CD4-positive, alpha-beta T cell (primary cell): ENCODE results near the gene UQCC3. TPM values are rescaled to one million over a fixed set of nuclear protein-coding genes. Genes with fewer than 3 reads are reported as not detected.

Experiments used
- ATAC-seq: fragments of 200-7000 bp; cut with Tn5 transposase; one replicate; pipeline ENCODE4 v1.10.0; 2022; ENCODE audit warnings: mild to moderate bottlenecking; ENCODE audit not compliant: poor library complexity
- CTCF ChIA-PET: fragments of 350-600 bp; sonication (Branson Sonifier 250); formaldehyde crosslinking; loops from one replicate; lab custom pipeline; 2021; ENCODE audit warnings: antibody characterized with exemption, inconsistent platforms; lab: Charles Lee
- POLR2A ChIA-PET: fragments of 350-600 bp; sonication (Branson Sonifier 250); formaldehyde crosslinking; loops from one replicate; lab custom pipeline; 2021; ENCODE audit warnings: antibody characterized with exemption, inconsistent platforms; lab: Charles Lee
- DNase-seq, 14 experiments: peaks; one replicate each; pipeline ENCODE4 v3.0.0-alpha.2; 2013 to 2020; ENCODE audit warnings: mixed read lengths in 2 of 14
- H3K27ac ChIP-seq, 2 donors: one replicate each; pipeline versions ENCODE4 v1.5.1 to v1.7.0; 2013; ENCODE audit warnings: low read length in 2 of 2, low read depth in 1 of 2, mild to moderate bottlenecking in 1 of 2
- H3K27me3 ChIP-seq, 2 experiments: 1 replicate in 1 of 2; 2 replicates in 1 of 2; pipeline versions ENCODE4 v1.6.1 to v1.7.0; 2013; ENCODE audit warnings: low read length in 2 of 2, control low read depth in 1 of 2, mild to moderate bottlenecking in 1 of 2, moderate library complexity in 1 of 2; ENCODE audit not compliant: insufficient read depth in 2 of 2, control insufficient read depth in 1 of 2
- H3K36me3 ChIP-seq: one replicate; pipeline ENCODE4 v1.6.1; 2013; ENCODE audit warnings: low read length, control low read depth; ENCODE audit not compliant: insufficient read depth
- H3K4me1 ChIP-seq: one replicate; pipeline ENCODE4 v1.6.1; 2013; ENCODE audit warnings: low read length, control low read depth; ENCODE audit not compliant: insufficient read depth
- H3K4me3 ChIP-seq: one replicate; pipeline ENCODE4 v1.5.1; 2013; ENCODE audit warnings: mild to moderate bottlenecking, low read length, moderate library complexity
- H3K9me3 ChIP-seq, 2 experiments: 1 replicate in 1 of 2; 2 replicates in 1 of 2; pipeline versions ENCODE4 v1.6.1 to v1.7.0; 2013; ENCODE audit warnings: low read length in 2 of 2, mild to moderate bottlenecking in 2 of 2, control low read depth in 1 of 2, moderate library complexity in 1 of 2; ENCODE audit not compliant: control insufficient read depth in 1 of 2, insufficient read depth in 1 of 2
- H3K27ac Mint-ChIP-seq: one replicate; pipeline ENCODE4 v1.8.0; 2020; ENCODE audit warnings: mixed read lengths
- H3K27me3 Mint-ChIP-seq: one replicate; pipeline ENCODE4 v1.8.0; 2021; ENCODE audit warnings: mixed read lengths
- H3K36me3 Mint-ChIP-seq: one replicate; pipeline ENCODE4 v1.8.0; 2021; ENCODE audit warnings: low read depth, mixed read lengths
- H3K4me1 Mint-ChIP-seq: one replicate; pipeline ENCODE4 v1.8.0; 2021; ENCODE audit warnings: low read depth, mixed read lengths
- H3K4me3 Mint-ChIP-seq: one replicate; pipeline ENCODE4 v1.8.0; 2020; ENCODE audit warnings: mild to moderate bottlenecking, mixed read lengths
- H3K9me3 Mint-ChIP-seq: one replicate; pipeline ENCODE4 v1.8.0; 2020; ENCODE audit warnings: mixed read lengths
- intact Hi-C, 2 experiments: fragments of 100-400 bp; cut with DNase I in 1 of 2; cut with micrococcal nuclease in 1 of 2; formaldehyde crosslinking; loops; one replicate each; pipeline versions ENCODE4 v1.15.1 to v1.9.0; 2023 to 2025; cut with DNase I, micrococcal nuclease
- total RNA-seq, 174 experiments: library from RNA in 2 of 174; stranded (reverse) in 2 of 174; gene quantifications; one replicate each; pipeline ENCODE4 v1.2.3 and lab custom pipeline; 2021 to 2026
- TF ChIP-seq, protein P1 (sequence below): fragments of 200-600 bp; IDR thresholded peaks from one replicate; pipeline ENCODE4 v1.8.0; 2022; ENCODE audit warnings: antibody characterized with exemption, mild to moderate bottlenecking

The UQCC3 gene
- total RNA-seq, 2 experiments from 2014 or later, result 1.5 to 2.3 TPM

DNA sequence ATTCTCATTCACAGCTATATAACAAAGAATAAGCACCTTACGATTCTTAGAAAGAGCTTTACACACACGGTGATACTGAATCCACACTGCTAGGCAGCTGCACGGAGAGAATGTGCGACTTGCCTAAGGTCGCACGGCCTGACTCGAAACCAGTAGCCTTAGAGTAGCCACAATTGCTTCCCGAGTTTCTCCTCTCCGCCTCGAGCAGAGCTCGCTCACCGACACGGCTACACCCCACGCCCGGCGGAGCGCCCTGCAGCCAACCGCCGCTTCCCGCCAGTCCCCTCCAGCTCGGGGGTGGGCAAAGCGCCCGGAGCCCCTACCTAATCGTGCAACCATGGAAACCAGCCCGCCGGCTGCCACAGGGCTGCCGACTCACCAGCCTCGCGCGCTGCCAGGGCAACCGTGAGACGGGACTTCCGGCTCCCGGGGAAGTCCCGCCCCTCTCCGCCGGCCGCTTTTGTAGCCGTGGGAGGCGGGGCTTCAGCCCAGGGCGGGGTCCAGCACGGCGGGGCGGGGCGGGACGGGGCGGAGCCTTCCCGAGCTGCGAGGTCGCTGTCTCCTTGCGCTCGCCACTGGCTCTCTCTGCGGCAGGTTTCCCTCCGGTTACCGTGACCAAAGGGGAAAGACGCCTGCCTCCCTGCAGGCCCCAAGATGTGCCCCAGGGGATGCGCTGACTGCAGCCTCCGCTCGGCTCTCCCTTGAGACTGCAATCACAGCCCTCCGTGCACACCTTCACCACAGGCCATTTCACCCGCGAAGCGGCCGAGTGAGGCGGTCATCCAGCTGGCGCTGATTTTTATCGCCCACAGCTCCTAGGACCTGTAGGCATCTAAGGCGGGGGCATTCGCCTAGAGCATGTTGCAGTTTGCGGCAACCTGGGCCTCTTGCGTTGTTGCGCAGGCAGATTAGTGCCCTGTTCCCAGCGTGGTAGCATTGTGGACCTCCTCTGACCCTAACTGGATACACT is 34.7 kb downstream of the UQCC3 start:
- Mint-ChIP-seq H3K9me3 (no peaks in the 10 kb centered on the region), H3K27ac (peak overlapping the region; percentile 92), H3K4me3 (peak overlapping the region; percentile 86), H3K27me3 (no peaks in the 10 kb centered on the region), H3K4me1 (peaks cover 42% of the 10 kb centered on the region), H3K36me3 (peaks cover 35% of the 10 kb centered on the region)
- POLR2A ChIA-PET, result interaction anchor here (0.7 to 9.9 kb wide), 22 partner anchors 9 to 176 kb away, joined by 3 to 165 read pairs (median 5); partner anchors contain the start of genes C11orf98, CSKMT, EEF1G and HNRNPUL2
- Histone ChIP-seq H3K9me3 (no peaks in the 10 kb centered on the region), H3K27ac (peak overlapping the region; percentile 65 to 84), H3K4me1 (peaks cover 49% of the 10 kb centered on the region), H3K4me3 (peak overlapping the region; percentile 79), H3K36me3 (peaks cover 5% of the 10 kb centered on the region), H3K27me3 (no peaks in the 10 kb centered on the region)
- CTCF ChIA-PET, result interaction anchor here (0.6 to 1.7 kb wide), 6 partner anchors 11 to 281 kb away, joined by 3 to 6 read pairs (median 4); no protein-coding TSS in a partner anchor
- intact Hi-C loops, result loop anchor here (1.0 to 5.0 kb wide), 4 partner anchors 34 to 151 kb away; partner anchors contain the start of genes LBHD1 (in 2 of the 2), TUT1 (in 2 of the 2) and UQCC3 (in 2 of the 2)
- TF ChIP-seq, protein P1, sequence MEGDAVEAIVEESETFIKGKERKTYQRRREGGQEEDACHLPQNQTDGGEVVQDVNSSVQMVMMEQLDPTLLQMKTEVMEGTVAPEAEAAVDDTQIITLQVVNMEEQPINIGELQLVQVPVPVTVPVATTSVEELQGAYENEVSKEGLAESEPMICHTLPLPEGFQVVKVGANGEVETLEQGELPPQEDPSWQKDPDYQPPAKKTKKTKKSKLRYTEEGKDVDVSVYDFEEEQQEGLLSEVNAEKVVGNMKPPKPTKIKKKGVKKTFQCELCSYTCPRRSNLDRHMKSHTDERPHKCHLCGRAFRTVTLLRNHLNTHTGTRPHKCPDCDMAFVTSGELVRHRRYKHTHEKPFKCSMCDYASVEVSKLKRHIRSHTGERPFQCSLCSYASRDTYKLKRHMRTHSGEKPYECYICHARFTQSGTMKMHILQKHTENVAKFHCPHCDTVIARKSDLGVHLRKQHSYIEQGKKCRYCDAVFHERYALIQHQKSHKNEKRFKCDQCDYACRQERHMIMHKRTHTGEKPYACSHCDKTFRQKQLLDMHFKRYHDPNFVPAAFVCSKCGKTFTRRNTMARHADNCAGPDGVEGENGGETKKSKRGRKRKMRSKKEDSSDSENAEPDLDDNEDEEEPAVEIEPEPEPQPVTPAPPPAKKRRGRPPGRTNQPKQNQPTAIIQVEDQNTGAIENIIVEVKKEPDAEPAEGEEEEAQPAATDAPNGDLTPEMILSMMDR, result no peak
- peak; percentile 90 to 97 (median 94) for DNase-seq
- ATAC-seq, result peak; percentile 62

DNA sequence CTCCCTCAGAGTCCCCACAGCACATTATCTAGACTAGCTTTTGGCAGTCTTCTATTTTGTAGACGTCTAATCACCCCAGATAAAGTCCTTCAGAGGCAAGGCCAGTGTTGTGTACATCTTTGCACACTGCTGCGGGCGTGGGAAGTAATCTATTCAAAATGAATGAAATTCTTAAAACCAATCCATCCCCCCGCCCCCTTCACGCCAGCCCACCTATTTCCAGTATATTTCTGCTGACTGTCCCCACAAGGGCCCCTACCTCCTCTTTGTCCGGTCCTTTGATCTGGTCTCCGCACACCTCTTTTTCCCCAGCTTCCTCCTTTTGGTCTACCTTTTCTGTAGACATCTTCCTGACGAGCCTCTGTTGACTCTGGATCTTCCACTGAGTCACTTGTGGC is 35.4 kb downstream of the UQCC3 start:
- no peak overlapping the region for H3K27ac ChIP-seq
- no peaks in the 10 kb centered on the region for H3K27me3 ChIP-seq
- Mint-ChIP-seq H3K36me3 (peaks cover 33% of the 10 kb centered on the region), H3K4me3 (peak overlapping the region; percentile 86), H3K4me1 (peaks cover 42% of the 10 kb centered on the region), H3K27ac (peak overlapping the region; percentile 92), H3K9me3 (no peaks in the 10 kb centered on the region), H3K27me3 (no peaks in the 10 kb centered on the region)
- peaks cover 12% of the 10 kb centered on the region for H3K36me3 ChIP-seq
- TF ChIP-seq, protein P1, result no peak
- CTCF ChIA-PET, result interaction anchor here (1.1 to 1.7 kb wide), 3 partner anchors 12 to 282 kb away, joined by 4 to 6 read pairs (median 6); no protein-coding TSS in a partner anchor
- POLR2A ChIA-PET, result interaction anchor here (0.6 to 9.9 kb wide), 18 partner anchors 9 to 175 kb away, joined by 3 to 165 read pairs (median 6); partner anchors contain the start of genes C11orf98, CSKMT, HNRNPUL2 and INTS5
- peak overlapping the region; percentile 79 for H3K4me3 ChIP-seq
- DNase-seq, result no peak
- intact Hi-C loops, result loop anchor here (1.0 to 5.0 kb wide), 4 partner anchors 35 to 150 kb away; partner anchors contain the start of genes LBHD1 (in 2 of the 2), TUT1 (in 2 of the 2) and UQCC3 (in 2 of the 2)
- ATAC-seq, result no peak
- H3K9me3 ChIP-seq, result no peaks in the 10 kb centered on the region
- peaks cover 49% of the 10 kb centered on the region for H3K4me1 ChIP-seq

DNA sequence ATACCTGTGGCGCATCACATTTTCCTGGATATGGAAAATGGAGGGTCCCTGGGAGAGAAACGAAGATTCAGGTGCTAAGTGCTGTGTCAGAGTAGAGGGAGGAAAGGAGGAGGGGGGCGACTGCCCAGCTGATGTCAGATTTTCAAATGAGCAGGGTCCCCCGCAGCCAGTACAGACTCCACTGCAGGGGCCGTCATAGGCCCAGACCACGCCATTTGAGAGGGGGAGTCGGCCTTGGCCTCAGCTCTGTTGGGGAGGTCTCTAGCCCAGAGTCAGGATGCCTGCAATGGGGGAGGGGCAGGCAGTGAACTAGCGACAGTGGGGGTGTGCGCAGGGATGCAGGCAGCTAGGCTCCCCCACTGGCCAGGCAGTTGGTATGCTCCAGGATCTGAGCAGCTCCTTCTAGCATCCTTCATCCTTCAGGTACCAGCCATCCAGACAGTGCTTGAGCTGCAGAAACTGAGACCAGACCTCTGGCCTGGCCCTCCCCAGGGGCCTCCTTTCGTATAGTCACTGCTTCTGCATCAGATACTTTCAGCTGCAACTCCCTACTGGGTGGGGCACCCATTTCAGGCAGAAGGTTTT is 35.9 kb downstream of the UQCC3 start, which contains the start of the genes BSCL2 and GNG3:
BSCL2 (minus strand) TSS at position 148 of the 585 bp plus-strand sequence. CDS start 229 bp downstream, outside the sequence.
GNG3 (plus strand) TSS at position 400 of the 585 bp plus-strand sequence. CDS start 620 bp downstream, outside the sequence.
- H3K4me3 ChIP-seq, result peak within 1 kb of the TSS; percentile 85
- intact Hi-C loops, result loop anchor here (5.0 kb wide), 3 partner anchors 35 to 150 kb away; partner anchors contain the start of genes LBHD1 (in 2 of the 2), UQCC3 (in 2 of the 2) and TUT1 (in 1 of the 2)
- H3K27me3 ChIP-seq, result no peaks in the 10 kb centered on the region
- peak in 1 of 14 experiments; percentile 52 for DNase-seq
- peak within 1 kb of the TSS; percentile 88 for H3K4me3 Mint-ChIP-seq
- no peaks in the 10 kb centered on the region for H3K27me3 Mint-ChIP-seq
- TF ChIP-seq, protein P1, result no peak
- H3K36me3 ChIP-seq, result peaks cover 17% of the 10 kb centered on the region
- H3K9me3 ChIP-seq, result no peaks in the 10 kb centered on the region
- no peak for ATAC-seq
- peaks cover 35% of the 10 kb centered on the region for H3K36me3 Mint-ChIP-seq
- H3K4me1 Mint-ChIP-seq, result peaks cover 46% of the 10 kb centered on the region
- H3K27ac Mint-ChIP-seq, result peak within 1 kb of the TSS; percentile 92
- H3K9me3 Mint-ChIP-seq, result no peaks in the 10 kb centered on the region
- peak within 1 kb of the TSS; percentile 85 to 94 for H3K27ac ChIP-seq
- CTCF ChIA-PET, result no interaction called here
- POLR2A ChIA-PET, result interaction anchor here (0.6 to 9.9 kb wide), 13 partner anchors 8 to 174 kb away, joined by 3 to 165 read pairs (median 14); partner anchors contain the start of genes C11orf98, CSKMT, GANAB and HNRNPUL2
- H3K4me1 ChIP-seq, result peaks cover 51% of the 10 kb centered on the region
